ENCODE measurements around the gene DNAJC12.
A peak's percentile ranks its signal among the peaks of the same experiment; 100 is the strongest.
"Not testable (repeated sequence)": the region's sequence is repeated elsewhere in the genome, so short reads cannot be mapped to it uniquely, and the experiment has no call there.

Gene DNAJC12

GRCh38 chr10:67837541-67838314 lies at the start of gene DNAJC12:
DNAJC12 (minus strand) TSS chr10:67838188; CDS start chr10:67838011, 177 bp downstream.
- DNase-seq = no peak

- DNase-seq = peak; percentile 31
Observed at GRCh38 chr10:67884842-67885670, 47.1 kb upstream of the DNAJC12 start.

GRCh38 chr10:67884313-67884841 lies 46.4 kb upstream of the DNAJC12 start, which contains the start of gene SIRT1:
SIRT1 (plus strand) TSS chr10:67884656; CDS start chr10:67884722, 66 bp downstream.
- DNase-seq = peak; percentile 90

- DNase-seq = no peak
Observed at GRCh38 chr10:67883710-67884312, 45.8 kb upstream of the DNAJC12 start.

DNA sequence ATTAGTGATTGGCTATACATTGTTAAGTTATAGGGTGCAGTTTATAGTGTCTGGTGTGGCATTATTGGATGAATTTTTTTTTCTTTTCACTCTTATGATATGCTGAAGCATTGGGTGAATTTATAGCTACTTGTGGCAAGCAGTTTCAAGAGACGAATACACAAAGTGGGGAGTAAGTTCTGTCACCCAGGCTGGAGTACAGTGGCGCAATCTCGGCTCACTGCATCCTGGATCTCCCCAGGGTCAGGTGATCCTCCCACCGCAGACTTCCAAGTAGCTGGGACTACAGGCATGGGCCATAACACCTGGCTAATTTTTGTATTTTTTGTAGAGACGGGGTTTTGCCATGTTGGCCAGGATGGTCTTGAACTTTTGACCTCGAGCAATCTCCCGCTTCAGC lies 40.1 kb upstream of the DNAJC12 start:
- DNase-seq = no peak

GRCh38 chr10:67877421-67877820 lies 39.4 kb upstream of the DNAJC12 start:
- not testable (repeated sequence) for DNase-seq

- DNase-seq = no peak
Observed at GRCh38 chr10:67875340-67876238, 37.6 kb upstream of the DNAJC12 start.

DNA sequence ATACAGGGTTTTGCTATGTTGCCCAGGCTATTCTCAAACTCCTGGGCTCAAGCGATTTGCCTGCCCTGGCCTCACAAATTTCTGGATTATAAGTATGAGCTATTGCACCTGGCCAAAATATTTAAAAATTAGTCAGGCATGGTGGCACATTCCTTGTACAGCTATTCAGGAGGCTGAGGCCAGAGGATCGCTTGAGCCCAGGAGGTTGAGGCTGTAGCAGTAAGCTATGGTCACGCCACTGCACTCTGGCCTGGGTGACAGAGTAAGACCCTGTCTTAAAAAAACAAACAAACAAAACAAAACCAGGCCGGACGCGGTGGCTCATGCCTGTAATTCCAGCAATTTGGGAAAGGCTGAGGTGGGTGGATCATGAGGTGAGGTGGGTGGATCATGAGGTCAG lies 32.0 kb upstream of the DNAJC12 start:
- DNase-seq = no peak

DNA sequence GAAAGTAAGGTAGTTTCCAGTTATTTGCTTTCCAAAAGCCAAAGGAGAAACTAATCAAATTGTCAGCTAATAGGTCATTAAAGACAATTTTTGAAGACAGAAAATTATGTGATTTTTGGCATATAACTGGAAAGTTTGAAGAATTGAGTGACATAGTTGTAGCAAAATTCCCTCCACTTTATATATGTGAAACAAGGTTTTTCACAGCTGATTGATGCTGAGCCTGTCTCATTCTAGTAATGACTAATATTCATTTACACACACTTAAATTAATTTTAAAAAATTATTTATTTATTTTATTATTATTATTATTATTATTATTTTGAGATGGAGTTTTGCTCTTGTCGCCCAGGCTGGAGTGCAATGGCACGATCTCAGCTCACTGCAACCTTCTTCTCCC lies 30.1 kb upstream of the DNAJC12 start:
- DNase-seq = no peak

DNA sequence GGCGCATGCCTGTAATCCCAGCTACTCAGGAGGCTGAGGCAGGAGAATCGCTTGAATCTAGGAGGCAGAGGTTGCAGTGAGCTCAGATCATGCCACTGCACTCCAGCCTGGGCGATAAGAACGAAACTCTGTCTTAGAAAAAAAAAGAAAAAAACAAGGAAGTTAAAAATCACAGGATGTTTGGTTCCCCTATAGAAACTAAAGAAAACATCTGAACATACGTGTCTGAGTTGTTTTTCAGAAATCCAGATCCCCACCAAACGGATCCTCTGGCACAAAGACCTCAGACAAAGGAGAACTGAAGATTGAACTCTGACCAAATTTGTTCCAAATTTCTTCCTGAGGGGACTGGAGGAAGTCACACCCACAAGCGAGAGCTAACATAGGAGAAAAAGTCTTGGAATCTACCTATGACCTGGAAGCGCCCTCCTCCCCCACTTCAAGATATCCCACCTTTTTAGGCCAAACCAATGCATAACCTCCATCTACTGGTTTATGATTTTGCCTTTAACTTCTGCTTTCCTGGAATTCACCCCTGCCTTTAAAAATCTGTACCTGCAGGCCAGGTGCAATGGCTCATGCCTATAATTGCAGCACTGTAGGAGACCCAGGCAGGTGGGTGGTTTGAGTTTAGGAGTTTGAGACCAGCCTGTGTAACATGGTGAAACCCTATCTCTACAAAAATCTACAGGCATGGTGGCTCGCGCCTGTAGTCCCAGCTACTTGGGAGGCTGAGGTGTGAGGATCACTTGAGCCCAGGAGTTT lies 26.8 kb upstream of the DNAJC12 start:
- no peak for DNase-seq

DNA sequence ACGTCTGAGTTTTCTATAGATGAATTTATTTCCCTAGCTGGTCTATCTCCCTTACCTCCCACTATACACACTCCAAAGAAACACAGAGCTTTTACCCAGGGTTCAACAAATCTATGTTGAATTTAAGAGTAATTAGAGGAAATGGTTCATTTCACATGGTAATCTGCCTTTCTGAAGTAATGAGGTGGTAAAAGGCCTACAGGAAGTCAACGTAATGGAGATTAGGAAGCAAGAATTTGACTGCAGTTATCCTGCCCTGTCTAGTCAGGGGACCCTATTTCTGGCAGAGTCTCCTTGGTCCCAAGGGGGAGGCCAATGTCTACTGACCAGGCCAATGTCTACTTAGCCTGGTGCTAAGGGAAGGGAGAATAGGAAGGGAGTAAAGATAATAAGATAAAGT lies 25.1 kb upstream of the DNAJC12 start:
- DNase-seq = no peak

GRCh38 chr10:67861750-67862432 lies 23.9 kb upstream of the DNAJC12 start:
- no peak for DNase-seq

- DNase-seq = no peak
Observed at GRCh38 chr10:67858971-67859370, 21.0 kb upstream of the DNAJC12 start.

DNA sequence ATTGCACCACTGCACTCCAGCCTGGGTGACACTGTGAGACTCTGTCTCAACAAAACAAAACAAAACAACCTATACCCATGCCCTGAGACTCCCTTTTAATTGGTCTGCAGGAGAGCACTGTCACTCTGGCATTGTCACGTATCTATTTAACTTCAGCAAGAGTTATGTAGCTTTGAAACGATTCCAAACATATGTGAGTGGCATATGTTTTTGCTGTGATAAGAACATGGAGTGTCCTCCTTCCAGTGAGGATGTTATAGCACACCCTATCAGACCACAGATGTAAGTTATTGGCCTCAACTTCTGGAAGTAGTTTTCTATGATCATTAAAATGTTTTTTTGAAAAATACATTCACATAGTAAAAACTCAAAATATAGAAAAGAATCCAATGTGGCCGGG lies 15.5 kb upstream of the DNAJC12 start:
- no peak for DNase-seq

DNA sequence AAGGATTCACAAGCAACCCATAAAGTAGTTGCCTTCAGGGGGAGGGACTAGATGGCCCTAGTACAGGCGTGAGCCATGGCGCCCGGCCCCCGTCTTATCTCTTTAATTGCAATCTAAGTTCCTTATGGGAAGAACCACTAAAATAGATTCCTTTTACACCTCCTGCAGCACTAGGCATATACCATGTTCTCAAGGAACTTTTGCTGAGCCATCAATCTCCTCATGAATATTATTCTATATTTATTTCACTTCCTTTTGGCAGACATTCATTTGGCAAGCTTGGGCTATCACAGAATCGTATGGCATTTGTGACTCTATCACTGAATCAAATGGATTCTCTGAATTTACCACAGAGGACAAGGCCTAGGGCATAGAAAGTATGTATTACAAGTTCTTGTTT lies 14.8 kb upstream of the DNAJC12 start:
- no peak for DNase-seq

DNA sequence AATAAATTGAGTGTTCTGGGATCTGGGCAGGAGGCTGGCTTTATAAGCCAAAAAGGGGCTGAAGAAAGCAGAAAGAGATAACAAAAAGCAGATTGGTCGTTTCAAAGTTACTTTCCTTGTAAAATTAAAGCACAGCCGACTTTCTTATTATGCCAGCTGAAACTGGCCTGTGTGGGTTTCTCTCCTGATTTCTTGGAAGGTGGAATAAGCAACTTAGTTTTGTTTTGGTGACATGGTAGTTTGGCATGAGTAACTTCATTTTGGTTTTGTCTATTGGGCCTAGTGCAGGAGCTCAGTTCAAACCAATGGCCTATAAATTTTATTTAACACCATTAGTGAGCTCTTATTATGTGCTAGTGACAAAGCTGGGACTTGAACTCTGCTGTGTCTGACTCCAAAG lies 13.2 kb upstream of the DNAJC12 start:
- no peak for DNase-seq

DNA sequence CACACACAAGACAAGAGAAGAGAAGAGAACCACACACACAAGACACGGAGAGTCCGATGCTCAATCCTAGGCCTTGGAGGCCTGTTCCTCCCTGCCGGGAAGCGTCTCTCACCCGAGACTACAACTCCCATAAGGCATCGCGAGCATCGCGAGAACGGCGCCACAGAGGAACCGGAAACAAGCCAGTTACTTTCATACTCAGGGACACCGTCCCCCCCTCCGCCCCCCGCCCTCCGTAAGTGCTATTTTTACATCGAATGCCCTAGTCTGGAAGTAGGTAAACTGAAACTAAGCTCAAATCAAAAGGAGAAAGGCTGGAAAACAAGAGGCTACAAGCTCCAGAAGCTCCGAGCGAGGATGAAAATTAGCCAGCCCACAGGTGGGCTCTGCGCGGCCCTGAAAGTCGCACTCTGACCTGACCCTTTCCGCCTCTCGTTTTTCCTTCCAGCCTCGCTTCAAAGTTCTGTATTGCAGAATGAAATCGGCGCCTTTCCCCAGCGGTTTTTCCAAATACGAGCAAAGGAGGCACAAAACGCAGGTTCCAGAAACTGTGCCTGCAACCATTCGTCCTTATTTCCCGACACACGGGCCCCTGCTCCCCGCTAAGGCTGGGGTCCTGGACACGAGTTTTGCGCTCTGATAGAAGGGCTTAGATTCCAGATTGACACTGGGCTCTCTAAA lies 11.5 kb upstream of the DNAJC12 start:
- DNase-seq = peak; percentile 74

DNA sequence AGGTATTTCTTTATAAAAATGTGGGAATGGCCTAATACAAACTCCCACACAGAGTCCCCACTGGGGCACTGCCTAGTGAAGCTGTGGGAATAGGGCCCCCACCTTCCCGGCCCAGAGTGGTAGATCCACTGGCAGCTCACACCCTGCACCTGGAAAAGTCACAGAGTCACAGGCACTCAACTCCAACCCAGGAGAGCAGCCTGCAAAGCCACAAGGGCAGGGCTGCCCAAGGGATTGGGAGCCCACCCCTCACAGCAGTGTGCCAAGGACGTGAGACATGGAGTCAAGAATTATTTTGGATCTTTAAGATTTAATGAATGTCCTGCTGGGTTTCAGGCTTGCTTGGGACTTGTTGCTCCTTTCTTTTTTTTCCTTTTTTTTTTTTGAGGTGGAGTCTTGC lies 5.3 kb upstream of the DNAJC12 start:
- DNase-seq = no peak

GRCh38 chr10:67841737-67842136 lies 3.7 kb upstream of the DNAJC12 start:
- no peak for DNase-seq

DNA sequence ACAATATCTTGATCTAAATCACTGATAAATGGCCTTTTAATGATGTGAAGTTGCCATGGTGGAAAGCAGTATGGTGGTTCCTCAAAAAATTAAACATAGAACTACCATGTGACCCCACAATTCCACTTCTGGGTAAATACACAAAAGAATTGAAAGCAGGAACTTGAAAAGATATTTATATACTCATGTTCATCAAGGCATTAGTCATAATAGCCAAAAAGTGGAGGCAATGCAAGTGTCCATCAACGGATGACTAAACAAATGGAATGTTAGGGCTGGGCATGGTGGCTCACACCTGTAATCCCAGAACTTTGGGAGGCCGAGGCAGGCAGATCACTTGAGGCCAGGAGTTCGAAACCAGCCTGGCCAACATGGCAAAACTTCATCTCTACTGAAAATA lies 2.0 kb upstream of the DNAJC12 start:
- no peak for DNase-seq

Measured in NCI-H1048 (cell line).